ENCODE measurements around the gene C22orf15. TPM values are rescaled to one million over a fixed set of nuclear protein-coding genes. Genes with fewer than 3 reads are reported as not detected.

Gene C22orf15
- total and polyA plus RNA-seq, 9 of the 15 experiments (the other 6 are each of a cell fraction or from before 2014, with no cell fraction given), result 0.07 TPM; not detected in 8

DNA sequence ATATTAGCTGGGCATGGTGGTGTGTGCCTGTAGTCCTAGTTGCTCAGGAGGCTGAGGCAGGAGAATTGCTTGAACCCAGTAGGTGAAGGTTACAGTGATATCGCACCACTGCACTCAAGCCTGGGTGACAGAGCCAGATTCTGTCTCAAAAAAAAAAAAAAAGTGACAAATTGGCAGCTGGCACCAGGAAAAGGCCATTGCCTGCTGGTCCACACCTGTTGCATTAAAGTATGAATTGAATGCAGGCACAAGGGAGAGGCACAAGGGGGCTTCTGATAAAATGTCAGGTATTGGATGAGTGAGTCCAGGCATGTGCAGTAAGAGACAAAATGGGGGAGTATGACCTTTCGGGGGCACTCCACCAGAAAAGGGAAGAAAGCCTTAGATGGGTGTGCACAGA is 40.1 kb upstream of the C22orf15 start:
- Histone ChIP-seq H3K9me3 (replicated peaks; ENCODE audit: control insufficient read depth, insufficient read depth, low read depth, low read length) (no peaks in the 10 kb centered on the region), H3K4me2 (ENCODE audit: insufficient read depth, low read length) (no peak overlapping the region), H3K36me3 (ENCODE audit: control insufficient read depth, insufficient read depth, low read length) (no peaks in the 10 kb centered on the region), H3K27me3 (ENCODE audit: control insufficient read depth in 2 of 2, insufficient read depth in 2 of 2, low read length in 2 of 2) (no peaks in the 10 kb centered on the region), H2AFZ (ENCODE audit: low read depth, low read length) (no peak overlapping the region), H3K79me2 (ENCODE audit: control insufficient read depth, insufficient read depth, low read length) (no peaks in the 10 kb centered on the region), H3K27ac (ENCODE audit: extremely low read depth, low read depth, low read length) (no peak overlapping the region), H3K9ac (ENCODE audit: insufficient read depth in 1 of 2, low read depth in 2 of 2, low read length in 2 of 2) (no peak overlapping the region), H3K9me1 (ENCODE audit: control insufficient read depth, insufficient read depth, low read length) (no peaks in the 10 kb centered on the region), H3K4me3 (no peak overlapping the region), H3K4me1 (replicated peaks in 1 of 2; ENCODE audit: control insufficient read depth in 2 of 2, insufficient read depth in 2 of 2, low read length in 2 of 2) (no peaks in the 10 kb centered on the region; a peak in 2 of 5 replicates), H4K20me1 (replicated peaks; ENCODE audit: control insufficient read depth, insufficient read depth, low read length) (no peaks in the 10 kb centered on the region)
- WGBS (ENCODE audit: insufficient coverage, low coverage, missing lambda C conversion rate), result 44% methylated on average over 2 of the region's 2 CpGs
- ATAC-seq (no peak), FAIRE-seq (no peak), DNase-seq (ENCODE audit: extremely low read depth in 1 of 4, low spot score in 3 of 4) (no peak)
- no TSS peak for BruUV-seq (replicated peaks)
- in situ Hi-C loops (cut with MboI), result no loop called here
- CTCF ChIA-PET (ENCODE audit: low intra/inter-chr PET ratio), result interaction anchor here (0.6 kb wide), 1 partner anchor 111 kb away, joined by 3 read pairs; no protein-coding TSS in a partner anchor
- POLR2A ChIA-PET, result no interaction called here
- TF ChIP-seq ZNF217 (CRISPR knock-in tag; IDR thresholded peaks at IDR 0.05) (no peak), ILF3 (IDR thresholded peaks at IDR 0.05; ENCODE audit: borderline replicate concordance) (no peak), FOXM1 (IDR thresholded peaks at IDR 0.05; ENCODE audit: low read depth) (no peak), FOXM1 (CRISPR knock-in tag; IDR thresholded peaks at IDR 0.05; ENCODE audit: low read depth) (no peak), PCBP2 (IDR thresholded peaks at IDR 0.05; ENCODE audit: low read depth, low read length, poor library complexity, severe bottlenecking) (no peak), ZNF780A (CRISPR knock-in tag; IDR thresholded peaks at IDR 0.05) (no peak), ZNF717 (CRISPR knock-in tag; IDR thresholded peaks at IDR 0.05) (no peak), ZNF583 (CRISPR knock-in tag; IDR thresholded peaks at IDR 0.05) (no peak), NFATC3 (IDR thresholded peaks at IDR 0.05) (no peak)
- TF ChIP-seq, protein P1, sequence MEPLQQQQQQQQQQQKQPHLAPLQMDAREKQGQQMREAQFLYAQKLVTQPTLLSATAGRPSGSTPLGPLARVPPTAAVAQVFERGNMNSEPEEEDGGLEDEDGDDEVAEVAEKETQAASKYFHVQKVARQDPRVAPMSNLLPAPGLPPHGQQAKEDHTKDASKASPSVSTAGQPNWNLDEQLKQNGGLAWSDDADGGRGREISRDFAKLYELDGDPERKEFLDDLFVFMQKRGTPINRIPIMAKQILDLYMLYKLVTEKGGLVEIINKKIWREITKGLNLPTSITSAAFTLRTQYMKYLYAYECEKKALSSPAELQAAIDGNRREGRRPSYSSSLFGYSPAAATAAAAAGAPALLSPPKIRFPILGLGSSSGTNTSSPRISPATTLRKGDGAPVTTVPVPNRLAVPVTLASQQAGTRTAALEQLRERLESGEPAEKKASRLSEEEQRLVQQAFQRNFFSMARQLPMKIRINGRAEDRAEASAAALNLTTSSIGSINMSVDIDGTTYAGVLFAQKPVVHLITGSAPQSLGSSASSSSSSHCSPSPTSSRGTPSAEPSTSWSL (CRISPR knock-in tag; IDR thresholded peaks at IDR 0.05; ENCODE audit: borderline replicate concordance), result no peak
- TF ChIP-seq, protein P2, sequence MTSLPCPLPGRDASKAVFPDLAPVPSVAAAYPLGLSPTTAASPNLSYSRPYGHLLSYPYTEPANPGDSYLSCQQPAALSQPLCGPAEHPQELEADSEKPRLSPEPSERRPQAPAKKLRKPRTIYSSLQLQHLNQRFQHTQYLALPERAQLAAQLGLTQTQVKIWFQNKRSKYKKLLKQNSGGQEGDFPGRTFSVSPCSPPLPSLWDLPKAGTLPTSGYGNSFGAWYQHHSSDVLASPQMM (CRISPR knock-in tag; IDR thresholded peaks at IDR 0.05), result no peak
- TF ChIP-seq, protein P3, sequence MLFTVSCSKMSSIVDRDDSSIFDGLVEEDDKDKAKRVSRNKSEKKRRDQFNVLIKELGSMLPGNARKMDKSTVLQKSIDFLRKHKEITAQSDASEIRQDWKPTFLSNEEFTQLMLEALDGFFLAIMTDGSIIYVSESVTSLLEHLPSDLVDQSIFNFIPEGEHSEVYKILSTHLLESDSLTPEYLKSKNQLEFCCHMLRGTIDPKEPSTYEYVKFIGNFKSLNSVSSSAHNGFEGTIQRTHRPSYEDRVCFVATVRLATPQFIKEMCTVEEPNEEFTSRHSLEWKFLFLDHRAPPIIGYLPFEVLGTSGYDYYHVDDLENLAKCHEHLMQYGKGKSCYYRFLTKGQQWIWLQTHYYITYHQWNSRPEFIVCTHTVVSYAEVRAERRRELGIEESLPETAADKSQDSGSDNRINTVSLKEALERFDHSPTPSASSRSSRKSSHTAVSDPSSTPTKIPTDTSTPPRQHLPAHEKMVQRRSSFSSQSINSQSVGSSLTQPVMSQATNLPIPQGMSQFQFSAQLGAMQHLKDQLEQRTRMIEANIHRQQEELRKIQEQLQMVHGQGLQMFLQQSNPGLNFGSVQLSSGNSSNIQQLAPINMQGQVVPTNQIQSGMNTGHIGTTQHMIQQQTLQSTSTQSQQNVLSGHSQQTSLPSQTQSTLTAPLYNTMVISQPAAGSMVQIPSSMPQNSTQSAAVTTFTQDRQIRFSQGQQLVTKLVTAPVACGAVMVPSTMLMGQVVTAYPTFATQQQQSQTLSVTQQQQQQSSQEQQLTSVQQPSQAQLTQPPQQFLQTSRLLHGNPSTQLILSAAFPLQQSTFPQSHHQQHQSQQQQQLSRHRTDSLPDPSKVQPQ (CRISPR knock-in tag; IDR thresholded peaks at IDR 0.05; ENCODE audit: borderline replicate concordance), result no peak
- TF ChIP-seq, protein P4, sequence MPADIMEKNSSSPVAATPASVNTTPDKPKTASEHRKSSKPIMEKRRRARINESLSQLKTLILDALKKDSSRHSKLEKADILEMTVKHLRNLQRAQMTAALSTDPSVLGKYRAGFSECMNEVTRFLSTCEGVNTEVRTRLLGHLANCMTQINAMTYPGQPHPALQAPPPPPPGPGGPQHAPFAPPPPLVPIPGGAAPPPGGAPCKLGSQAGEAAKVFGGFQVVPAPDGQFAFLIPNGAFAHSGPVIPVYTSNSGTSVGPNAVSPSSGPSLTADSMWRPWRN (IDR thresholded peaks at IDR 0.05; ENCODE audit: low read depth), result no peak
- intact Hi-C loops (cut with micrococcal nuclease), result no loop called here
